Activated naive CD4-positive, alpha-beta T cell treated with anti-CD3 and anti-CD28 coated beads for 36 hours (primary cell): Measurements from ENCODE around the gene ANGPTL4. TPM values are rescaled to one million over a fixed set of nuclear protein-coding genes. Genes with fewer than 3 reads are reported as not detected.
"Not testable (repeated sequence)": the region's sequence is repeated elsewhere in the genome, so short reads cannot be mapped to it uniquely, and the experiment has no call there.

ENCODE experiments used
- CTCF ChIA-PET: fragments of 350-600 bp; sonication (Branson Sonifier 250); formaldehyde crosslinking; loops from one replicate; lab custom pipeline; 2021; ENCODE audit warnings: antibody characterized with exemption; lab: Charles Lee
- DNase-seq: peaks from one replicate; pipeline ENCODE4 v3.0.0-alpha.2; 2020
- H3K27ac Mint-ChIP-seq: one replicate; pipeline ENCODE4 v1.8.0; 2021; ENCODE audit warnings: mild to moderate bottlenecking, mixed read lengths
- H3K27me3 Mint-ChIP-seq: one replicate; pipeline ENCODE4 v1.8.0; 2021; ENCODE audit warnings: low read depth, mixed read lengths
- H3K36me3 Mint-ChIP-seq: one replicate; pipeline ENCODE4 v1.8.0; 2021; ENCODE audit warnings: low read depth, mixed read lengths
- H3K4me1 Mint-ChIP-seq: one replicate; pipeline ENCODE4 v1.8.0; 2021; ENCODE audit warnings: low read depth, mixed read lengths
- H3K4me3 Mint-ChIP-seq: one replicate; pipeline ENCODE4 v1.8.0; 2021; ENCODE audit warnings: mild to moderate bottlenecking, moderate library complexity, mixed read lengths
- H3K9me3 Mint-ChIP-seq: one replicate; pipeline ENCODE4 v1.8.0; 2021; ENCODE audit warnings: mixed read lengths
- intact Hi-C: fragments of 100-400 bp; cut with micrococcal nuclease; formaldehyde crosslinking; loops from one replicate; pipeline ENCODE4 v1.15.1; 2023
- total RNA-seq, 2 experiments: library from RNA; stranded (reverse); gene quantifications; one replicate each; pipeline ENCODE4 v1.2.3, GENCODE V29; 2021

The ANGPTL4 gene
- total RNA-seq, 2 experiments from 2014 or later = not detected

- H3K27ac Mint-ChIP-seq = no peak overlapping the region
- H3K4me3 Mint-ChIP-seq = no peak overlapping the region
- intact Hi-C loops = no loop called here
- peaks cover 5% of the 10 kb centered on the region for H3K4me1 Mint-ChIP-seq
- H3K27me3 Mint-ChIP-seq = no peaks in the 10 kb centered on the region
- DNase-seq = no peak
- no peaks in the 10 kb centered on the region for H3K36me3 Mint-ChIP-seq
- CTCF ChIA-PET = interaction anchor here (1.1 kb wide), 1 partner anchor 25 kb away, joined by 4 read pairs; no protein-coding TSS in a partner anchor
- H3K9me3 Mint-ChIP-seq = no peaks in the 10 kb centered on the region
These were observed 10.2 kb downstream of the ANGPTL4 start for GRCh38 chr19:8373867-8374813.

GRCh38 chr19:8375766-8376165 lies 11.8 kb downstream of the ANGPTL4 start:
- H3K4me1 Mint-ChIP-seq, H3K27me3 Mint-ChIP-seq, H3K9me3 Mint-ChIP-seq, intact Hi-C loops, H3K27ac Mint-ChIP-seq, H3K36me3 Mint-ChIP-seq, H3K4me3 Mint-ChIP-seq, DNase-seq: not testable (repeated sequence)
- CTCF ChIA-PET = interaction anchor here (0.9 to 1.8 kb wide), 2 partner anchors 21 to 22 kb away, joined by 3 to 9 read pairs; no protein-coding TSS in a partner anchor

- H3K27ac Mint-ChIP-seq, H3K9me3 Mint-ChIP-seq, intact Hi-C loops, H3K4me3 Mint-ChIP-seq, DNase-seq, H3K27me3 Mint-ChIP-seq, H3K4me1 Mint-ChIP-seq, H3K36me3 Mint-ChIP-seq: not testable (repeated sequence)
- CTCF ChIA-PET = interaction anchor here (0.7 to 1.8 kb wide), 2 partner anchors 23 to 265 kb away, joined by 3 to 9 read pairs; no protein-coding TSS in a partner anchor
These were observed 12.5 kb downstream of the ANGPTL4 start for GRCh38 chr19:8376373-8376974.

GRCh38 chr19:8377598-8377997 lies 13.6 kb downstream of the ANGPTL4 start:
- no peaks in the 10 kb centered on the region for H3K27me3 Mint-ChIP-seq
- H3K36me3 Mint-ChIP-seq = peaks cover 3% of the 10 kb centered on the region
- no peak for DNase-seq
- peaks cover 5% of the 10 kb centered on the region for H3K4me1 Mint-ChIP-seq
- H3K27ac Mint-ChIP-seq = no peak overlapping the region
- CTCF ChIA-PET = interaction anchor here (1.8 kb wide), 1 partner anchor 24 kb away, joined by 9 read pairs; no protein-coding TSS in a partner anchor
- intact Hi-C loops = no loop called here
- H3K4me3 Mint-ChIP-seq = no peak overlapping the region
- H3K9me3 Mint-ChIP-seq = peaks cover 2% of the 10 kb centered on the region

- CTCF ChIA-PET = interaction anchor here (0.8 kb wide), 1 partner anchor 24 kb away, joined by 3 read pairs; no protein-coding TSS in a partner anchor
- H3K9me3 Mint-ChIP-seq, H3K27me3 Mint-ChIP-seq, H3K27ac Mint-ChIP-seq, H3K36me3 Mint-ChIP-seq, H3K4me3 Mint-ChIP-seq, intact Hi-C loops, DNase-seq, H3K4me1 Mint-ChIP-seq: not testable (repeated sequence)
These were observed 15.4 kb downstream of the ANGPTL4 start for GRCh38 chr19:8379156-8379891.

- H3K9me3 Mint-ChIP-seq, intact Hi-C loops, DNase-seq, H3K36me3 Mint-ChIP-seq, CTCF ChIA-PET, H3K27me3 Mint-ChIP-seq, H3K4me3 Mint-ChIP-seq, H3K27ac Mint-ChIP-seq, H3K4me1 Mint-ChIP-seq: not testable (repeated sequence)
These were observed 20.6 kb downstream of the ANGPTL4 start for GRCh38 chr19:8384569-8384968.

- DNase-seq, H3K27ac Mint-ChIP-seq, H3K4me1 Mint-ChIP-seq, intact Hi-C loops, H3K36me3 Mint-ChIP-seq, CTCF ChIA-PET, H3K4me3 Mint-ChIP-seq, H3K9me3 Mint-ChIP-seq, H3K27me3 Mint-ChIP-seq: not testable (repeated sequence)
These were observed 21.1 kb downstream of the ANGPTL4 start for GRCh38 chr19:8385103-8385502.

GRCh38 chr19:8385566-8385965 lies 21.6 kb downstream of the ANGPTL4 start:
- DNase-seq, H3K4me3 Mint-ChIP-seq, H3K36me3 Mint-ChIP-seq, H3K27me3 Mint-ChIP-seq, H3K9me3 Mint-ChIP-seq, intact Hi-C loops, CTCF ChIA-PET, H3K27ac Mint-ChIP-seq, H3K4me1 Mint-ChIP-seq: not testable (repeated sequence)

GRCh38 chr19:8386419-8386818 lies 22.5 kb downstream of the ANGPTL4 start:
- DNase-seq, CTCF ChIA-PET, H3K4me3 Mint-ChIP-seq, H3K9me3 Mint-ChIP-seq, H3K27ac Mint-ChIP-seq, intact Hi-C loops, H3K27me3 Mint-ChIP-seq, H3K36me3 Mint-ChIP-seq: not testable (repeated sequence)
- H3K4me1 Mint-ChIP-seq = peaks cover 13% of the 10 kb centered on the region

GRCh38 chr19:8386990-8387389 lies 23.0 kb downstream of the ANGPTL4 start:
- intact Hi-C loops = no loop called here
- H3K4me3 Mint-ChIP-seq = no peak overlapping the region
- no peak overlapping the region for H3K27ac Mint-ChIP-seq
- H3K9me3 Mint-ChIP-seq = no peaks in the 10 kb centered on the region
- peaks cover 4% of the 10 kb centered on the region for H3K36me3 Mint-ChIP-seq
- H3K4me1 Mint-ChIP-seq = peaks cover 18% of the 10 kb centered on the region
- CTCF ChIA-PET = no interaction called here
- H3K27me3 Mint-ChIP-seq = no peaks in the 10 kb centered on the region
- DNase-seq = no peak

GRCh38 chr19:8387688-8388611 lies 24.0 kb downstream of the ANGPTL4 start:
- H3K4me1 Mint-ChIP-seq = peaks cover 24% of the 10 kb centered on the region
- peaks cover 4% of the 10 kb centered on the region for H3K36me3 Mint-ChIP-seq
- no peak overlapping the region for H3K27ac Mint-ChIP-seq
- H3K27me3 Mint-ChIP-seq = no peaks in the 10 kb centered on the region
- CTCF ChIA-PET = interaction anchor here (0.6 kb wide), 1 partner anchor 1038 kb away, joined by 5 read pairs; no protein-coding TSS in a partner anchor
- no peaks in the 10 kb centered on the region for H3K9me3 Mint-ChIP-seq
- H3K4me3 Mint-ChIP-seq = peak overlapping the region; percentile 17
- DNase-seq = no peak
- intact Hi-C loops = no loop called here
